HG03108 (cell line): ENCODE measurements around the gene TCF20.
A peak's percentile ranks its signal among the peaks of the same experiment; 100 is the strongest.

Experiments used
- ATAC-seq: cut with Tn5 transposase; IDR thresholded peaks from one replicate; pipeline ENCODE4 v1.9.1; 2021; ENCODE audit warnings: moderate library complexity; ENCODE audit not compliant: unreplicated experiment

TCF20 gene

GRCh38 chr22:42270510-42271190, at the start of gene TCF20:
Gene TCF20 (minus strand): TSS chr22:42270653. CDS start chr22:42215305, 55,348 bp downstream.
- peak; percentile 50 for ATAC-seq

- no peak for ATAC-seq
Measured at GRCh38 chr22:42319386-42319785, 48.9 kb upstream of the TCF20 start.

- ATAC-seq, result no peak
Measured at GRCh38 chr22:42318967-42319366, 48.5 kb upstream of the TCF20 start.

- no peak for ATAC-seq
Measured at GRCh38 chr22:42317691-42318547, 47.5 kb upstream of the TCF20 start.

- ATAC-seq, result no peak
Measured at GRCh38 chr22:42317008-42317407, 46.6 kb upstream of the TCF20 start.

GRCh38 chr22:42315392-42315756, 44.9 kb upstream of the TCF20 start:
- ATAC-seq, result no peak

- no peak for ATAC-seq
Measured at GRCh38 chr22:42314709-42315391, 44.4 kb upstream of the TCF20 start.

GRCh38 chr22:42313804-42314581, 43.5 kb upstream of the TCF20 start:
- no peak for ATAC-seq

GRCh38 chr22:42313204-42313603, 42.8 kb upstream of the TCF20 start:
- no peak for ATAC-seq

- ATAC-seq, result no peak
Measured at GRCh38 chr22:42310291-42311015, 40.0 kb upstream of the TCF20 start.

- ATAC-seq, result no peak
Measured at GRCh38 chr22:42309865-42310264, 39.4 kb upstream of the TCF20 start.

- no peak for ATAC-seq
Measured at GRCh38 chr22:42308892-42309468, 38.5 kb upstream of the TCF20 start.

GRCh38 chr22:42307806-42308563, 37.5 kb upstream of the TCF20 start:
- ATAC-seq, result no peak

- ATAC-seq, result no peak
Measured at GRCh38 chr22:42306010-42306409, 35.6 kb upstream of the TCF20 start.

- ATAC-seq, result no peak
Measured at GRCh38 chr22:42304324-42304790, 33.9 kb upstream of the TCF20 start.

- no peak for ATAC-seq
Measured at GRCh38 chr22:42303396-42304323, 33.2 kb upstream of the TCF20 start.

- ATAC-seq, result no peak
Measured at GRCh38 chr22:42301742-42302102, 31.3 kb upstream of the TCF20 start.

GRCh38 chr22:42301077-42301741, 30.8 kb upstream of the TCF20 start:
- no peak for ATAC-seq
